ENCODE results near the gene ATM.

The ATM gene, protein sequence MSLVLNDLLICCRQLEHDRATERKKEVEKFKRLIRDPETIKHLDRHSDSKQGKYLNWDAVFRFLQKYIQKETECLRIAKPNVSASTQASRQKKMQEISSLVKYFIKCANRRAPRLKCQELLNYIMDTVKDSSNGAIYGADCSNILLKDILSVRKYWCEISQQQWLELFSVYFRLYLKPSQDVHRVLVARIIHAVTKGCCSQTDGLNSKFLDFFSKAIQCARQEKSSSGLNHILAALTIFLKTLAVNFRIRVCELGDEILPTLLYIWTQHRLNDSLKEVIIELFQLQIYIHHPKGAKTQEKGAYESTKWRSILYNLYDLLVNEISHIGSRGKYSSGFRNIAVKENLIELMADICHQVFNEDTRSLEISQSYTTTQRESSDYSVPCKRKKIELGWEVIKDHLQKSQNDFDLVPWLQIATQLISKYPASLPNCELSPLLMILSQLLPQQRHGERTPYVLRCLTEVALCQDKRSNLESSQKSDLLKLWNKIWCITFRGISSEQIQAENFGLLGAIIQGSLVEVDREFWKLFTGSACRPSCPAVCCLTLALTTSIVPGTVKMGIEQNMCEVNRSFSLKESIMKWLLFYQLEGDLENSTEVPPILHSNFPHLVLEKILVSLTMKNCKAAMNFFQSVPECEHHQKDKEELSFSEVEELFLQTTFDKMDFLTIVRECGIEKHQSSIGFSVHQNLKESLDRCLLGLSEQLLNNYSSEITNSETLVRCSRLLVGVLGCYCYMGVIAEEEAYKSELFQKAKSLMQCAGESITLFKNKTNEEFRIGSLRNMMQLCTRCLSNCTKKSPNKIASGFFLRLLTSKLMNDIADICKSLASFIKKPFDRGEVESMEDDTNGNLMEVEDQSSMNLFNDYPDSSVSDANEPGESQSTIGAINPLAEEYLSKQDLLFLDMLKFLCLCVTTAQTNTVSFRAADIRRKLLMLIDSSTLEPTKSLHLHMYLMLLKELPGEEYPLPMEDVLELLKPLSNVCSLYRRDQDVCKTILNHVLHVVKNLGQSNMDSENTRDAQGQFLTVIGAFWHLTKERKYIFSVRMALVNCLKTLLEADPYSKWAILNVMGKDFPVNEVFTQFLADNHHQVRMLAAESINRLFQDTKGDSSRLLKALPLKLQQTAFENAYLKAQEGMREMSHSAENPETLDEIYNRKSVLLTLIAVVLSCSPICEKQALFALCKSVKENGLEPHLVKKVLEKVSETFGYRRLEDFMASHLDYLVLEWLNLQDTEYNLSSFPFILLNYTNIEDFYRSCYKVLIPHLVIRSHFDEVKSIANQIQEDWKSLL (N-terminal part only)

DNA sequence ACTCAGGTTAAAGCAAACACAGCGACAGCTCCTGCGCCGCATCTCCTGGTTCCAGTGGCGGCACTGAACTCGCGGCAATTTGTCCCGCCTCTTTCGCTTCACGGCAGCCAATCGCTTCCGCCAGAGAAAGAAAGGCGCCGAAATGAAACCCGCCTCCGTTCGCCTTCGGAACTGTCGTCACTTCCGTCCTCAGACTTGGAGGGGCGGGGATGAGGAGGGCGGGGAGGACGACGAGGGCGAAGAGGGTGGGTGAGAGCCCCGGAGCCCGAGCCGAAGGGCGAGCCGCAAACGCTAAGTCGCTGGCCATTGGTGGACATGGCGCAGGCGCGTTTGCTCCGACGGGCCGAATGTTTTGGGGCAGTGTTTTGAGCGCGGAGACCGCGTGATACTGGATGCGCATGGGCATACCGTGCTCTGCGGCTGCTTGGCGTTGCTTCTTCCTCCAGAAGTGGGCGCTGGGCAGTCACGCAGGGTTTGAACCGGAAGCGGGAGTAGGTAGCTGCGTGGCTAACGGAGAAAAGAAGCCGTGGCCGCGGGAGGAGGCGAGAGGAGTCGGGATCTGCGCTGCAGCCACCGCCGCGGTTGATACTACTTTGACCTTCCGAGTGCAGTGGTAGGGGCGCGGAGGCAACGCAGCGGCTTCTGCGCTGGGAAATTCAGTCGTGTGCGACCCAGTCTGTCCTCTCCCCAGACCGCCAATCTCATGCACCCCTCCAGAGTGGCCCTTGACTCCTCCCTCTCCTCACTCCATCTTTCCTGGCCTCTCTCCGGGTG, at the start of gene ATM, which contains the start of gene NPAT:
Gene ATM, plus strand, starts transcription at position 494 of the 774 bp plus-strand sequence. CDS start 4,558 bp downstream, outside the sequence.
Gene NPAT, minus strand, starts transcription at position 65 of the 774 bp plus-strand sequence. CDS start 102 bp downstream, outside the sequence.
- no peaks in the 10 kb centered on the region for H3K9me3 ChIP-seq (ENCODE audit: insufficient read depth, low read length)
- peak within 1 kb of the TSS; percentile 99 for H3K4me2 ChIP-seq (ENCODE audit: low read length)
- peak within 1 kb of the TSS; percentile 55; the same call in 1 of the 2 replicates for H2AFZ ChIP-seq (ENCODE audit: low read depth, low read length)
- H3K9ac ChIP-seq (ENCODE audit: low read length), result peak within 1 kb of the TSS; percentile 100
- peaks cover 28% of the 10 kb centered on the region for H3K36me3 ChIP-seq (replicated peaks; ENCODE audit: low read depth, low read length)
- H3K79me2 ChIP-seq (ENCODE audit: low read length), result peaks cover 94% of the 10 kb centered on the region
- peaks cover 50% of the 10 kb centered on the region for H4K20me1 ChIP-seq (ENCODE audit: insufficient read depth, low read length)
- H3K27ac ChIP-seq (ENCODE audit: low read length), result peak within 1 kb of the TSS; percentile 99
- H3K4me1 ChIP-seq (ENCODE audit: low read length), result peaks cover 50% of the 10 kb centered on the region
- TF ChIP-seq EZH2phosphoT487 (IDR thresholded peaks at IDR 0.05; ENCODE audit: low read depth), result no peak
- TF ChIP-seq, protein P1, sequence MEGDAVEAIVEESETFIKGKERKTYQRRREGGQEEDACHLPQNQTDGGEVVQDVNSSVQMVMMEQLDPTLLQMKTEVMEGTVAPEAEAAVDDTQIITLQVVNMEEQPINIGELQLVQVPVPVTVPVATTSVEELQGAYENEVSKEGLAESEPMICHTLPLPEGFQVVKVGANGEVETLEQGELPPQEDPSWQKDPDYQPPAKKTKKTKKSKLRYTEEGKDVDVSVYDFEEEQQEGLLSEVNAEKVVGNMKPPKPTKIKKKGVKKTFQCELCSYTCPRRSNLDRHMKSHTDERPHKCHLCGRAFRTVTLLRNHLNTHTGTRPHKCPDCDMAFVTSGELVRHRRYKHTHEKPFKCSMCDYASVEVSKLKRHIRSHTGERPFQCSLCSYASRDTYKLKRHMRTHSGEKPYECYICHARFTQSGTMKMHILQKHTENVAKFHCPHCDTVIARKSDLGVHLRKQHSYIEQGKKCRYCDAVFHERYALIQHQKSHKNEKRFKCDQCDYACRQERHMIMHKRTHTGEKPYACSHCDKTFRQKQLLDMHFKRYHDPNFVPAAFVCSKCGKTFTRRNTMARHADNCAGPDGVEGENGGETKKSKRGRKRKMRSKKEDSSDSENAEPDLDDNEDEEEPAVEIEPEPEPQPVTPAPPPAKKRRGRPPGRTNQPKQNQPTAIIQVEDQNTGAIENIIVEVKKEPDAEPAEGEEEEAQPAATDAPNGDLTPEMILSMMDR (IDR thresholded peaks at IDR 0.05; ENCODE audit: low read depth, low read length), result peak; percentile 61
- peak within 1 kb of the TSS; percentile 96 for H3K4me3 ChIP-seq (ENCODE audit: low read length)
- no peaks in the 10 kb centered on the region for H3K27me3 ChIP-seq (ENCODE audit: low read depth, low read length)

DNA sequence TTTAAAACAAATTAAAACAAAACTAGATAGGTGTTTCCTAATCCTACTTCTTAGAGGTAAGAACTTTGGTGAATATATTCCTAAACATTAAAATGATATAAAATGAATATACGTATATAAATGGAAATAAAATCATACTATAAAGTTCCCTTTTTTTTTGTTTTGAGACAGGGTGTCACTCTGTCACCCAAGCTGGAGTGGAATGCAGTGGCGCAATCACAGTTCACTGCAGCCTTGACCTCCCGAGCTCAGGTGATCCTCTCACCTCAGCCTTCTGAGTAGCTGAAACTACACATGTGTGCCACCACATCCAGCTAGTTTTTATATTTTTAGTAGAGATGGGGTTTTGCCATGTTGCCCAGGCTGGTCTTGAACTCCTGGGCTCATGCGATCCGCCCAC, 45.3 kb upstream of the ATM start:
- H3K36me3 ChIP-seq (replicated peaks; ENCODE audit: low read depth, low read length), result peaks cover 18% of the 10 kb centered on the region
- no peaks in the 10 kb centered on the region for H3K79me2 ChIP-seq (ENCODE audit: low read length)
- H2AFZ ChIP-seq (ENCODE audit: low read depth, low read length), result no peak overlapping the region
- H3K9ac ChIP-seq (ENCODE audit: low read length), result no peak overlapping the region
- no peak overlapping the region for H3K27ac ChIP-seq (ENCODE audit: low read length)
- no peak for TF ChIP-seq EZH2phosphoT487 (IDR thresholded peaks at IDR 0.05; ENCODE audit: low read depth)
- TF ChIP-seq, protein P1 (IDR thresholded peaks at IDR 0.05; ENCODE audit: low read depth, low read length), result no peak
- H3K9me3 ChIP-seq (ENCODE audit: insufficient read depth, low read length), result no peaks in the 10 kb centered on the region
- peaks cover 2% of the 10 kb centered on the region; the same call in 1 of the 2 replicates for H3K4me1 ChIP-seq (ENCODE audit: low read length)
- H3K4me2 ChIP-seq (ENCODE audit: low read length), result no peak overlapping the region
- H3K4me3 ChIP-seq (ENCODE audit: low read length), result no peak overlapping the region
- H4K20me1 ChIP-seq (ENCODE audit: insufficient read depth, low read length), result no peaks in the 10 kb centered on the region
- no peaks in the 10 kb centered on the region for H3K27me3 ChIP-seq (ENCODE audit: low read depth, low read length)

DNA sequence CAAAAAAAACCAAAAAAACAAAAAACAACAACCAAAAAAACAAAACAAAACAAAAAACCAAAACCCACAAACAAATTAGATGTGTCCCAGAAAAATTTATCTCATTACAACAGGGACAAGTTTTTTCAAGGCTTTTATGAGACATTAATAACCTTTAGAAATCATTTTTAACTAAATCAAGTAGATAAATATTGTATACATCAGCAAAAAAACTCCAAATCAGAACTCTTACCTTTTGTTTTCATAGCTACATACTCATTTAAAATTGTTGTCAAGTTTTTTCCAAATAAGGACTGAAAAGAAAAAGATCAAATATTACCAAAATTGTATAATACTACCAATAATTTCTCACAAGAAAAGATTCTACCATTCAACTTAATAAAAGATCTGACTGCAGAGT, 29.1 kb upstream of the ATM start:
- no peak overlapping the region for H3K4me2 ChIP-seq (ENCODE audit: low read length)
- H2AFZ ChIP-seq (ENCODE audit: low read depth, low read length), result no peak overlapping the region
- H4K20me1 ChIP-seq (ENCODE audit: insufficient read depth, low read length), result peaks cover 24% of the 10 kb centered on the region
- no peak overlapping the region for H3K9ac ChIP-seq (ENCODE audit: low read length)
- TF ChIP-seq, protein P1 (IDR thresholded peaks at IDR 0.05; ENCODE audit: low read depth, low read length), result no peak
- TF ChIP-seq EZH2phosphoT487 (IDR thresholded peaks at IDR 0.05; ENCODE audit: low read depth), result no peak
- H3K9me3 ChIP-seq (ENCODE audit: insufficient read depth, low read length), result no peaks in the 10 kb centered on the region
- no peak overlapping the region for H3K27ac ChIP-seq (ENCODE audit: low read length)
- no peak overlapping the region for H3K4me3 ChIP-seq (ENCODE audit: low read length)
- peaks cover 31% of the 10 kb centered on the region for H3K79me2 ChIP-seq (ENCODE audit: low read length)
- no peaks in the 10 kb centered on the region for H3K27me3 ChIP-seq (ENCODE audit: low read depth, low read length)
- H3K36me3 ChIP-seq (replicated peaks; ENCODE audit: low read depth, low read length), result peaks cover 31% of the 10 kb centered on the region
- peaks cover 28% of the 10 kb centered on the region for H3K4me1 ChIP-seq (ENCODE audit: low read length)

All from OCI-LY3 (cell line).